GM21825 (cell line): ENCODE data around the gene BICDL2.
A peak's percentile ranks its signal among the peaks of the same experiment; 100 is the strongest.

Source experiments
- ATAC-seq: cut with Tn5 transposase; IDR thresholded peaks from one replicate; pipeline ENCODE4 v1.9.1; 2021; ENCODE audit warnings: mild to moderate bottlenecking, moderate library complexity; ENCODE audit not compliant: unreplicated experiment

Gene BICDL2

DNA sequence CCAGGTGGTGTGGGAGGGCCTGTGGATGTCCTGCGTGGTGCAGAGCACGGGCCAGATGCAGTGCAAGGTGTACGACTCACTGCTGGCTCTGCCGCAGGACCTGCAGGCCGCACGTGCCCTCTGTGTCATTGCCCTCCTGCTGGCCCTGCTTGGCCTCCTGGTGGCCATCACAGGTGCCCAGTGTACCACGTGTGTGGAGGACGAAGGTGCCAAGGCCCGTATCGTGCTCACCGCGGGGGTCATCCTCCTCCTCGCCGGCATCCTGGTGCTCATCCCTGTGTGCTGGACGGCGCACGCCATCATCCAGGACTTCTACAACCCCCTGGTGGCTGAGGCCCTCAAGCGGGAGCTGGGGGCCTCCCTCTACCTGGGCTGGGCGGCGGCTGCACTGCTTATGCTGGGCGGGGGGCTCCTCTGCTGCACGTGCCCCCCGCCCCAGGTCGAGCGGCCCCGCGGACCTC is 23.2 kb downstream of the BICDL2 start:
- no peak for ATAC-seq

DNA sequence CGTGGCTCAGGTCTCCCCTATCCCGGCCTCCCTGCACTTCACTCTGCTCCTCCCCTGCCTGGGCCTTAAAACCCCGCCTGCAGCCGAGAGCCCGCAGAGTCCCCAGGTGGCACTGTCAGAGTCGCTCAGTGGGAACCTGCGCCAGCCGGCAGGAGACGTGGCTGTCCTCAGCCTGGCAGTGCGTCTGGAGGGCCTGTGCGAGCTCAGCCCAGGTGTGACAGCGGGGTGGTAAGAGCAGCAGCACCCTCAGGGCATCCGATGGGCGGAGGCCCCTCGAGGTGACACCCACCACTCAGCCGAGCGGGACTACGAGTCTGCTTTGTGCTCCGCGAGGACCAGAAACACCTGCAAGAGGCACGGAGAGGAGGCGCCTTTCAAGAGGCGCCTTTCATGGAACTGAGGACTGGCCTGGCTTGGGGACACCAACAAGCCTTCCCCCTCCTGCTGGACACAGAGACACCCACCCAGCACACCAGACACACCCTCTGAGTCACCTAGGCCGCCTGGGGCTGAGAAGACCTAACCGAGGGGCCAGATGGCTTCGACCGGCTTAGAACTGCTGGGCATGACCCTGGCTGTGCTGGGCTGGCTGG is 23.8 kb downstream of the BICDL2 start, which contains the start of gene CLDN9:
Gene CLDN9 (plus strand): TSS at position 96 of the 593 bp plus-strand sequence. CDS start 440 bp downstream, at position 536.
- no peak for ATAC-seq

DNA sequence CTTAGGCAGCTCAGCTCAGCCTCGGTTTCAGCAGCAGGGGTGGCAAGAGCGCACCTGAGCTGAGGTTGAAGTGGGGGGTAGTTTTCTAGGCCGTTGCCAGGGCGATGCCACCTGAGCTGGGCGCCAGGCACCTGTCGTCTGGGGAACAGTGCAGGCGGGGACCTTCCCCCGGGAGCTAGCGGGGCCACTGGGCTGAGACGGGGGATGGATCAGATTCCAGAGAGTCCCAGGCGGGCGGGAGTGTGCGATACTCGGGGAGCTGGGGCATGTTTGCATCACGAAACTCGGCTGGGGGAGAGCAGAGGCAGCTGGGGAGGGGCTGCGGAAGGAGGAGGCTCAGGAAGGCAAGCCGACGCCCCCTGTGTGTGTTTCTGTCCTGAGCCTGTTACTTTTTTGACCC is 24.5 kb downstream of the BICDL2 start:
- ATAC-seq = no peak

DNA sequence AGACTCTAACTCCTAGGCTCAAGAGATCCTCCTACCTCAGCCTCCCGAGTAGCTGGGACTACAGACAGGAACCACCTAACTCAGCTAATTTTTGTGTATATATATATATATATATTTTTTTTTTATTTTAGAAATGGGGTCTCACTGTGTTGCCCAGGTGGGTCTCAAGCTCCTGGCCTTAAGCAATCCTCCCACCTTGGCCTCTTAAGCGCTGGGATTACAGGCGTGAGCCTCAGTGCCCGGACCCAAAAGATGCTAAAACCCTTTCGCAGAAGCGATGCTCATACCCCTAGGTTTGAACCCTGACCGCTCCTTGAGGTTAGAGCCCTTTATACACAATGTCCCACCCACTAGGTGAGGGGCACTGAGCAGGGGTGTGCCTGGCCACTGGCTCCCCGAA is 26.2 kb downstream of the BICDL2 start:
- no peak for ATAC-seq

DNA sequence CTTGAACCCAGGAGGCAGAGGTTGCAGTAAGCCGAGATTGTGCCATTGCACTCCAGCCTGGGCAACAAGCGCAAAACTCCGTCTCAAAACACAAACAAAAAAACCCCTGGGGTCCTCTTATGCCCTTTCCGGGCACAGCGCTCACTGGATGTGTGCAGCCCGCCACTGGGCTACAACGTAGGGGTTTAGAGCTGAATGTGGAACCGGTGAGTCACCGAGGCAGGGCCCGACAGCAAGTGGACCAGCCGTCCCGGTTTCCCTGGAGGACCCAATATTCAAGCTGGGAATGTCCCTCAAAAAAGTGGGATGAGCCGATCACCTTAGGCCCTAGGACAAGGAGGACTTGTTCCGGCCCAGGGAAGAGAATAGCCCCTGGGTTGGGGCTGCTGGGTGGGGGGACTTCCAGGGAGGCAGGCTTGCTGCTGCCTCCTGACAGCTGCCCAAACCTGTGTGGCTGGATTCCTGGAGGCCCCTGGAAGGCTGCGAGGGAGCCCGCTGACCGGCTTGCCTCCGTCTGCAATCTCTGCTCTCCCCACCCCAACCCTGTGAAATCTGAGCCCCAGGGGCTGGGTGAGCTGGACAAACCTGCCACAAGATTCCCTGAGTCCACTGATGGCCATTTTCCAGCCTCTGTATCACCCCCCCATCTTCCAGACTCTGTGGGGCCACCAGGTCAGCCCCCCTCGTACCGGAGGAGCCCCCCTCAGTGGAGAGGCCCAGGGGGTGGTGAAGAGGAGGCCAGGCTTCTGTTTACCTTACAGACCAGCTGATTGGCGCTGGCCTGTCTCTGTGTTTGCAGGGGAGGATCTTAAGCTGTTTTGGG is 27.0 kb downstream of the BICDL2 start:
- ATAC-seq = no peak

DNA sequence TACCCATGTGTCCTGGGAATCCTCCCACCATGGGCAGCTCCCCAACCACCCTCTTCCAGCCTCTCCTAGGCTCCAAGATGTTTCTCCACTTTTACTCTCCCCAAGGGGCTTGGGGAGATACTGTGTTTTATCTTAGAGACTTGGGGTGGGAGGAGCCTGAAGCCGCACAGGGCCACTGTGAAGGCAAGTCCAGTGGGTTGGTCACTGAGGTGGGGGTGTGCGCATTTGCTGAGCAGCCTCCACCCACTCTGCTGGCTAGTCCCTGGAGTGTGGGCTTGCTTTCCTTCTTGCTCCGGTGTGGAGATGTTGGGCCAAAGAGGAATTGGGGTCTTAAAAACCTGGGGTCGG is 28.1 kb downstream of the BICDL2 start:
- ATAC-seq = no peak

DNA sequence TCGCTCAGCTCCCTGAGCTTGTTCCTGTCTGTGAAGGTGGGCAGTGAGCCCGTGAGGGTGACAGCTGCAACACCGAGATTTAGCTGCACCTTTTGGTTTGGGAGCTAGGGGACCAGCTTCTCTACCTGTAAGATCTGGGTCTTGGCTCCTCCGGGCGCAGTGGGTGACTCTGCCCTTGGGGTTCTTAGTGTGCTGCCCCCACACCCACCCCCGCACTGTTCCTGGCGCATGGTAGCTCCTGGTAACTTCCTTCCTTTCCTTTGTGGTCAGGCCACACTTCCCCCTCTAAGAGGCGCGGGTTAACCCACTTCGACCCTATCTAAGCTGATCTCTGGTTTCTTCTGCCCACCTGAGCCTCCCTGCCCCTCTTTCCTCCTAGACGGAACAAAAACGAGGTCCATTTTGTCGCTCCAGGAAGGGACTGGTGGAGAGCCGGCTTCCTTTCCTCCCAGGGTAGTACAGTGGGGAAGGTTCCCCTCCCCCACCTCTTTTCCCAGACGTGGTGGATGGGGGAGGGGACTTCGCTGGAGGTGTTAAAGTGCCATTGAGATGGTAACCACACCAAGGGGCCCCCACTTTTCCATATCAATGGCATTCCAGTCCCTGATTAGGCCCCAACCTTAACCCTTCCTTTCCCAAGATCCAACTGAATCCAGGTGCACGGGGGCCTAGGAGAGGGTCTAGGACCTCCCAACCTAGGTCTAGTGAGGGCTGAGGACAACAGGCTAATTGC is 28.6 kb downstream of the BICDL2 start:
- no peak for ATAC-seq

DNA sequence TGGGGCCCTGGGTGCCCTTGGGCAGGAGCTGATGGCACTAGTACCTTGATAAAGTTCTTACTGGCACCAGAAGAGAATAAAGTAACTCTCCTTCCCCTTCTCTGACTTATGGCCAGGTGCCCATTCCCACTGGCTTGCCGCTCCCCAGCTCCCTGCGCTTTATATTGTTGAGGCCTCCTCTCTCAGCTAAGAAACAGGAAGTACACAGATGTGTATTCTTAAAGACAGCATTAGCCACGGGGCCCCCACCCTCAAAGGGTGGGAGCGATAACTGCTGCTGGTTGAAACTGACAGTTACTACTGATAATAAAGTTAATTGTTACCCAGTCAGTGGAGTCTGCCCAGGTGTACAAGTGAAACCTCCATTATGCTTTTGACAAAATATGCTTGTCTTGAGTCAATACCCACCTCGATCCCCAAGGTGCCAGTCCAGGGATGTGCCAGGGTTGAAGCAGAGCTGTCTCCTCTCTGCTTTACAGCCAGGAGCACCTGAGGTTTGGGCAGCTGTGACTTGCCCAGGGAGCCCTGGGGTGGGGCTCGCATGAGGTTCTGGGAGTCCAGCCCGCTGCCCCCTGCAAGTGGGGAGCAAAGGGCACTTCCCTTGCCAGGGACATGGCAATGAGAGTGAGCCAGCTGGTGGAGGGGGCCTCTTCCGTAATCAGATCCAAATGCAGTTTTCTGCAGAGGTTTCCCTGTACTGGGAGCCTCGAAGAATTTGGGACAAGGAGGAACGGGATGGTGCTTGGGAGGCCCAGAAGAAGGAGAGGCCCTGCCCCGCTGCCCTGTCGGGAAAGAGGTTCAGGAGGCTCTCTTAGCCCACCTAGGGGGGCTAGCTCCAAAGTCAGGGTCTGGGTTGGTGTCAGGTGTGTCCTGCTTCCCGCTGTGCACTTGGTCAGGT is 29.4 kb downstream of the BICDL2 start:
- no peak for ATAC-seq

DNA sequence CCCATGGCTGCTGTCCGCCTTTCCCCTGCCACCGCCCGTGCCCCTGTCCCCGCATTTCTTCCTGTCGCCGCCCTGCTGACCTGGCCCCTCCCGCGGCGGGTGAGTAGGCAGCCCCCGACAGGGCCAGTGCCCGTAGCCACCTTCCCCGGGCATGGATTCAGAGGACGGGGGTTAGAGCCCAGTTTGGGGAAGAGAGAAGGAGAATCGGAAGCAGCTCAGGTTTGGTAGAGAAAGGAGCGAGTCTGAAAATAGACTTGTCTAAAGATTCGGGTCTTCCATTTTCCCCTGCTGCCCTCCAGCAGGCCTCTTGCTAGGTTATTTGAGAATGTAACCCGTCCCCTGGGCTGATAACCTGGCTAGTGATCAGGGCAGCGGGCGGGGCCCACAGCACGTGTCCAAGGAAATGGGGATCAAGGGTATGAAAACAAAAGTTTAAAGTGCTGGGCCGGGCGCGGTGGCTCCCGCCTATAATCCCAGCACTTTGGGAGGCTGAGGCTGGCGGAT is 31.9 kb downstream of the BICDL2 start:
- ATAC-seq = no peak

DNA sequence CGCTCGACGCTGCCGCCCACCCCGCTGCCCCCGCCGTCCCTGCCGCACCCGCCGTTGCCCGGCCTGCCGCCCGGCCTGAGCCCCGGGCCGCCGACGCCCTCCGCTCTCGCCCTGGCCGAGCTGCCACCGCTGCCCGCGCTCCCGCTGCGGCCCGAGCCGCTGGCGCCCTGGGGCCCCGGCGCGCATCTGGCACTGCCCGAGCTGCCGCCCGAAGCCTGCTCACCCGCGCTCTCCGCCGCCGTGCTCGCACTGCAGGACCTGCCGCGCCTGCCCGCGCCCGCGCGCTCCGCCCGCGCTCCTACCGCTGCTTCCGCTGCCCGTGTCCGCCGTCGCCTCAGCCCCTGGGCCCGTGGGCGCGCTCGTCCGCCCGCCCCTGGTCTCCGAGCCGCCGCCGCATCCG is 32.4 kb downstream of the BICDL2 start:
- peak; percentile 16 for ATAC-seq

DNA sequence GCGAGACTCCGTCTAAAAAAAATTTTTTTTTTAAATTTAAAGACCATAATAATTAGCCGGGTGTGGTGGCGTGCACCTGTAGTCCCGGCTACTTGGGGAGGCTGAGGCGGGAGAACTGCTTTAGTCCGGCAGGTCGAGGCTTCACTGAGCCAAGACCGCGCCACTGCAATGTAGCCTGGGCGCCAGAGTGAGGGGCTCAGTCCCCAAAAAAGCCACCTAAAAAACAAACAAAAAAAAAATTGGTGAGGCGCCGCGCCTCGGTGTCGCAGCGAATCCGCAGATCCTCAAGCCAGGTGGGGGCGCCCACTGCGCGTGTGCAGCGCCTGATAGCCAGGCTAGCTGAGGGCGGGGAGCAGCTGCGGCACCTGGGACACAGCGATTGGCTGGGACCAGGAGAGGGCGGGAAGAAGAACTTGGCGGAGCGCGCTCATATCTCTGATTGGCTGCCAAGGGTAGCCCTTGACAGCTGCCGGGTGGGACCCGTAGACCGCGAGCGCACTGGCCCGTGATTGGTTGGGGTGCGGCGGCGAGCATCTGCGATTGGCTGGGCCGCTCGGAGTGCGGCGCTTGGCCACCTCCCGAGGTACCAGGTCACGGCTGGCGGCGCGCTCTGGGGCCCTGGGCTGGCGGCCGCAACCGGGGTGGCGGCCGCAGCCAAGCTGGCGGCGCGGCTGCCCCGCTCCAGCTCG is 33.0 kb downstream of the BICDL2 start:
- peak; percentile 93 for ATAC-seq

DNA sequence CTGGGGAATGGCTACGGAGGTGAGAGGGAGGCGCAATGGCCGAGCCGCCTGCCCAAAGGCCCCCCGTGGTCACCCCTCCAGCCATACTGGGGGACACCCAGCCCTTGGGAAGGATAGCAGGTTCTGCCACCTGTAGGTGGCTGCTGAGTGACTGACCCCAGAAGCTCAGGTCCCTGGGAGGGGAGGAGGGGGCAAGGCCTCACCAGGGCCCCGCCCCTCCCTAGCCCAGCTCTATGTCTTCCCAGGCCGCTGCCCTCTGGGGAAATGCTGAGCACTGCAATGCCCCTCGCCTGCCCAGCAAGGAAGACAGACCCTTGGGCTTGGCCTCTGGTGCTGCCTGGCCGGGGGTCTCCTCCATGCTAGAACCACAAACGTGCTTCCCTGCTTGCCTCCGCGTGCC is 35.4 kb downstream of the BICDL2 start:
- no peak for ATAC-seq

DNA sequence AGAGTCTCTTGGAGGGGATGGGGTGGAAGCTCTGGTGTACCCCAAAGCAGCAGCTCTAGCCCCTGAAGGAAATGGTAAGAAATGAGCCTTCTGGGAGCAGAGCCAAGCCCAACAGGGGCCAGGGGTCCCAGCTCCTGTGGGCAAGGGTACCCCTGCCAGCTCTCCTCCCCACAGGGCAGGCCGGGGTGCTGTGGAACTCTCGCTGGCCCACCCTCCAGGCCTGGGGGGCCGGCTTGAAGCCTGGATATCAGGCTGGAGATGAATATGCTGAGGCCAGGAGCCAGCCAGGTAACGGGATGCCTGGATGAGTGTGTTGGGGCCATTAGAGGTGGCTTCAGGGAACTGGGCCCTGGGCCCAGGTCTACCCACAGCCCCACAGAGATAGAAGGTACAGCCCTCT is 36.2 kb downstream of the BICDL2 start:
- ATAC-seq = no peak

DNA sequence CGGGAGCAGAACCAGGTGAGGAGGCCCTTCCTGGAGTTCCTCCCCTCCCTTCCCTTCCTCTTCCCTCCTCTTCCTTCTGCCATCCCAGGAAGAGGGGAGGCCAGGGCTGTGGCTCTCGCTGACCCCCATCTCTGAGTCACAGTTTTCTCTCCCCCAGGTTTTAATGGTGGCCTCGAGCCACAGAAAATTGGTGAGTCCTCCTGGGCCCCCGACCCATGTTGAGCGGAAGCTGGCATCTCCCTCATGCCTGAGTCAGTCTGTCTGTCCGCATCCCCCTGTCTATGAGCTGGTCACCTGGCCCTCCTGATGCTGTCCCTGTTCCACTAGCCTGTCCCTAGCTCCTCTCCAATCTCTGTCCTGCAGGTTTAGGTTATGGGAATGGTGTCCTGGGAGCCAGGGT is 36.8 kb downstream of the BICDL2 start:
- no peak for ATAC-seq

DNA sequence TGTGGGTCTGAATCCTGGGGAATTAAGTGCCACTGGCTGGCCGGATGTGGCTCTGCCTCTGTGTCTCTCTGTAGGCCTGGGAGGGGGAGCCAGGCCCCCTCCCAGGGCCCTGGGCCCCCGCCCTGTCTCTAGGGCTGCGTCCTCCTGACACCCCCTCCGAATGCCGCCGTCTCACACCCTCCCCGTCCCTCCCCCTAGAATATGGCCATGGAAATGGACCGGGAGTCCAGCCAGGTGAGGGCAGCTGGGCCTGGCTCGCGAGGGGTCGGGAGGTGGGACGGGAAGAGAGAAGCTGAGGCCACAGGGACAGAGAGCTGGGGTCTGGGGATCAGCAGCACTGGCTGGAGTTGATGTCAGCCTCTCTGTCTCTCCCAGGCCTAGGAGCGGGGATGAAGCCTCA is 40.4 kb downstream of the BICDL2 start:
- no peak for ATAC-seq

DNA sequence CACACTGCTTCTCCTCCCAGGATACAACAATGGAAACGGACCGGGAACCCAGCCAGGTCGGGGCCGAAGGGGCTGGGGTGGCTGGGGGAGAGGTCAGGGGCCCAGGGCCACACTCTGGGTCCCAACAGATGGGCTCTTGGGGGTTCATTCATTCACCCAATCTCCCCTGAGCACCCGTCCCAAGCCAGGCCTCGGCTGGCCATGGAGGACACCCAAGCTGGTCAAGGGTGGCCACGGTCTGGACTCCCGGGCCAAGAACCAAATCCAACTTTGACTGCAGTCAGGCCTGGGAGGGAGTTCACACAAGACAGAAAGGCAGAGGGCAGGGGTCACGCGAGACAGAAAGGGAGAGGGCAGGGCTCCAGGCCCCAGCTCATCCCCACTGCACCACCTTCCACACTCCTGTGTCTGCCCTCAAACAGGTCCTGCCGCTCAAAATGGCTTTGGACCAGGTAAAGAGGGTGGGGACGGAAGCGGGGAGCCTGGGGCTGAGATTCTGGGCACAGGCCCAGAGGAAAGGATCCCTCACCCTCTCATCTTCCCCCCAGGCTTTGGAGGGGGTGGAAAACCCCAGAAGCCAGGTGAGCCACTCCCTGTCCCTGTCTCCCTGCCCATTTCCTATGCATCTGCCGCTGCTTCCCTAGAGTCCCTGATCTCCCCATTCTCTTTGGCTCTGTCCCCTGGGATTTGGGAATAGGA is 44.2 kb downstream of the BICDL2 start:
- no peak for ATAC-seq

DNA sequence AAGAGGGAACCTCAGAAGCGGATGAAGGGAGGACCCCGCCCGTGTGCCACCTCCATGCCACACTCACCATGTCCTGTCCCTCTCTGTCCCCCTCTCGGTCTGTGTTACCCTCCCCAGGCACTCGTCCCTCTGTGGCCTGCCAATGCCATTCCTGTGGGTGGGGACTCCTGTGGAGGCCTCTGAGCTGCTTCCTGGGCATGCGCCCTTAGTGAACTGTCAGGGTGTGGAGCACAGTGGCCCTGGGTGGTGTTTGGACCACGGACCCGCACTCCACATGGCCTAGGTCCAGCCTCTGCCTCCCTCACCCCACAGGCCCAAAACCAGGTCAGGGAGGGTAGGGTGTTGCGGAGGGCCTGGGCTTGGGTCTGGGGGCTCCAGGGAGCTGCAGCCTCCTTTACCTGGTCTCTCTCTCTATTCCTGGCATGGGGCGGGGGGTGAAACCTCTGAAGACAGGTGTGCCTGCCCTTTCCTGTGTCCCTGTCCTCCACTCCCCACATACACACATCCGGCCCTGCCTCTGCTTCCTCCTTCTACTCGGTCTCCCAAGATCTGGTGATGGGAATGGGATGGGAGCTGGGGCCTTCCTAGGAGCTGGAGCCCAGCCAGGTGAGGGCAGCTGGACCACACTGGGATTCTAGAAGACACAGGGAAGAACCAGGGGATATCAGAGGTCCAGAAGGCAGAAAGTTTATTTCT is 45.0 kb downstream of the BICDL2 start:
- no peak for ATAC-seq

DNA sequence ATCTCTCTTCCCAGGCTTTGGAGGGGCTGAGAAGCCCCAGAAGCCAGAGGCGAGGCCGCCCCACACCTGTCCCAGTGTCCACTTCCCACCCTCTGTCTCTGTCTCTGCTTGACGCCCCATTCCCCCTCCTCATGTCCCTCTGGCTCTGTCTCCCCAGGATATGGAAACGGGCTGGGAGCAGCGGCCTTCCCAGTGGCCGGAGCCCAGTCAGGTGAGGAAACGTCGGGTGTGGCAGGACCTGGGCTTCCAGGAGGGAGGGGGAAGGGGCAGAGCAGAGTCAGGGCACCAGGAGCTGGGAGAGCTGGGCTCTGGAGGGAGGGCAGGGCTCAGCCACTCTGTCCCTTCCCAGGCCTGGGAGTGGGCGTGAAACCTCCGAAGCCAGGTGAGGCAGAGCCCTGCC is 45.9 kb downstream of the BICDL2 start:
- no peak for ATAC-seq

DNA sequence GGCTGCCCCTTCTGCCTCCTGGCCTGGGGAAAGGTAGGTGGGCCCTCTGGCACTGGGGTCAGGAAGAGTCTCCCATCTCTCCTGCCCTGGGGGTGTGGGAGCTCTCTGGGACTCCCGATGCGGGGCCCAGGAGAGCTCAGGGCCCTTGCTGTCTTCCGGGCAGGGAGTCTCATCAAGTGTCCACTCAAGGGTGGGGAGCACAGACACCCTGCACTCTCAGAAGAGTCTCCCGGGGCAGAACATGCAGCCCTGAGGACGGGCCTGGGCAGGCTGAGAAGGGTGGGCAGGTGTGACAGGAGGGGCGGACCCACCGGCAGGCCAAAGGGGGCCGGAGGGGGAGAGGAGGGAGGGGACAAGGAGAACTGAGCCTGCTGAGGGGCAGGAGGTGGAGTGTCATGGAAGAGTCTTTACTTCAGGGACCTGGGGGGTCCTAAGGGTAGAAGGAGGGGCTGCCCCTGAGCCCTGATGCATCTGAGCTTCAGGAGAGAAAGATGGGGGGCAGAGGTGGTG is 48.1 kb downstream of the BICDL2 start:
- ATAC-seq = no peak
